Measurements from ENCODE around the gene RPGRIP1L.

Gene RPGRIP1L

GRCh38 chr16:53625221-53625620 is 78.4 kb downstream of the RPGRIP1L start:
- H3K4me3 ChIP-seq (ENCODE audit: low read depth, low read length), result no peak overlapping the region
- H3K4me1 ChIP-seq (ENCODE audit: control insufficient read depth, insufficient read depth, low read length), result no peaks in the 10 kb centered on the region
- no peak overlapping the region for H3K27ac ChIP-seq (ENCODE audit: low read depth, low read length)
- peaks cover 2% of the 10 kb centered on the region; the same call in 1 of the 2 replicates for H3K9me3 ChIP-seq (ENCODE audit: control insufficient read depth, insufficient read depth, low read depth, low read length)
- H3K9ac ChIP-seq (ENCODE audit: low read length), result no peak overlapping the region
- no peaks in the 10 kb centered on the region for H3K36me3 ChIP-seq (ENCODE audit: control insufficient read depth, insufficient read depth, low read length)
- H3K27me3 ChIP-seq (ENCODE audit: control insufficient read depth, insufficient read depth, low read length), result no peaks in the 10 kb centered on the region

GRCh38 chr16:53622315-53622714 is 81.3 kb downstream of the RPGRIP1L start:
- Histone ChIP-seq H3K4me3 (ENCODE audit: low read depth, low read length) (no peak overlapping the region), H3K9me3 (ENCODE audit: control insufficient read depth, insufficient read depth, low read depth, low read length) (peaks cover 2% of the 10 kb centered on the region; the same call in 1 of the 2 replicates), H3K27me3 (ENCODE audit: control insufficient read depth, insufficient read depth, low read length) (no peaks in the 10 kb centered on the region), H3K36me3 (ENCODE audit: control insufficient read depth, insufficient read depth, low read length) (no peaks in the 10 kb centered on the region), H3K4me1 (ENCODE audit: control insufficient read depth, insufficient read depth, low read length) (no peaks in the 10 kb centered on the region), H3K9ac (ENCODE audit: low read length) (no peak overlapping the region), H3K27ac (ENCODE audit: low read depth, low read length) (no peak overlapping the region)

GRCh38 chr16:53620476-53620875 is 83.2 kb downstream of the RPGRIP1L start:
- H3K27ac ChIP-seq (ENCODE audit: low read depth, low read length), result no peak overlapping the region
- H3K9ac ChIP-seq (ENCODE audit: low read length), result no peak overlapping the region
- H3K9me3 ChIP-seq (ENCODE audit: control insufficient read depth, insufficient read depth, low read depth, low read length), result peaks cover 2% of the 10 kb centered on the region; the same call in 1 of the 2 replicates
- H3K4me3 ChIP-seq (ENCODE audit: low read depth, low read length), result no peak overlapping the region
- no peaks in the 10 kb centered on the region for H3K4me1 ChIP-seq (ENCODE audit: control insufficient read depth, insufficient read depth, low read length)
- H3K36me3 ChIP-seq (ENCODE audit: control insufficient read depth, insufficient read depth, low read length), result no peaks in the 10 kb centered on the region
- no peaks in the 10 kb centered on the region for H3K27me3 ChIP-seq (ENCODE audit: control insufficient read depth, insufficient read depth, low read length)

- Histone ChIP-seq H3K4me3 (ENCODE audit: low read depth, low read length) (no peak overlapping the region), H3K9me3 (ENCODE audit: control insufficient read depth, insufficient read depth, low read depth, low read length) (no peaks in the 10 kb centered on the region), H3K36me3 (ENCODE audit: control insufficient read depth, insufficient read depth, low read length) (no peaks in the 10 kb centered on the region), H3K27ac (ENCODE audit: low read depth, low read length) (no peak overlapping the region), H3K4me1 (ENCODE audit: control insufficient read depth, insufficient read depth, low read length) (no peaks in the 10 kb centered on the region), H3K27me3 (ENCODE audit: control insufficient read depth, insufficient read depth, low read length) (no peaks in the 10 kb centered on the region), H3K9ac (ENCODE audit: low read length) (no peak overlapping the region)
These were observed 84.4 kb downstream of the RPGRIP1L start for GRCh38 chr16:53619235-53619634.

- Histone ChIP-seq H3K9me3 (ENCODE audit: control insufficient read depth, insufficient read depth, low read depth, low read length) (no peaks in the 10 kb centered on the region), H3K36me3 (ENCODE audit: control insufficient read depth, insufficient read depth, low read length) (no peaks in the 10 kb centered on the region), H3K27ac (ENCODE audit: low read depth, low read length) (no peak overlapping the region), H3K4me1 (ENCODE audit: control insufficient read depth, insufficient read depth, low read length) (no peaks in the 10 kb centered on the region), H3K27me3 (ENCODE audit: control insufficient read depth, insufficient read depth, low read length) (no peaks in the 10 kb centered on the region), H3K9ac (ENCODE audit: low read length) (no peak overlapping the region), H3K4me3 (ENCODE audit: low read depth, low read length) (no peak overlapping the region)
These were observed 89.3 kb downstream of the RPGRIP1L start for GRCh38 chr16:53614346-53614745.

- Histone ChIP-seq H3K9me3 (ENCODE audit: control insufficient read depth, insufficient read depth, low read depth, low read length) (no peaks in the 10 kb centered on the region), H3K4me3 (ENCODE audit: low read depth, low read length) (no peak overlapping the region), H3K27ac (ENCODE audit: low read depth, low read length) (no peak overlapping the region), H3K9ac (ENCODE audit: low read length) (no peak overlapping the region), H3K27me3 (ENCODE audit: control insufficient read depth, insufficient read depth, low read length) (no peaks in the 10 kb centered on the region), H3K4me1 (ENCODE audit: control insufficient read depth, insufficient read depth, low read length) (no peaks in the 10 kb centered on the region), H3K36me3 (ENCODE audit: control insufficient read depth, insufficient read depth, low read length) (no peaks in the 10 kb centered on the region)
These were observed 91.7 kb downstream of the RPGRIP1L start for GRCh38 chr16:53612003-53612402.

- no peak overlapping the region for H3K9ac ChIP-seq (ENCODE audit: low read length)
- no peaks in the 10 kb centered on the region for H3K27me3 ChIP-seq (ENCODE audit: control insufficient read depth, insufficient read depth, low read length)
- no peak overlapping the region for H3K4me3 ChIP-seq (ENCODE audit: low read depth, low read length)
- H3K27ac ChIP-seq (ENCODE audit: low read depth, low read length), result no peak overlapping the region
- no peaks in the 10 kb centered on the region for H3K4me1 ChIP-seq (ENCODE audit: control insufficient read depth, insufficient read depth, low read length)
- H3K36me3 ChIP-seq (ENCODE audit: control insufficient read depth, insufficient read depth, low read length), result no peaks in the 10 kb centered on the region
- no peaks in the 10 kb centered on the region for H3K9me3 ChIP-seq (ENCODE audit: control insufficient read depth, insufficient read depth, low read depth, low read length)
These were observed 92.4 kb downstream of the RPGRIP1L start for GRCh38 chr16:53611179-53611696.

GRCh38 chr16:53609536-53609935 is 94.1 kb downstream of the RPGRIP1L start:
- no peaks in the 10 kb centered on the region for H3K4me1 ChIP-seq (ENCODE audit: control insufficient read depth, insufficient read depth, low read length)
- no peaks in the 10 kb centered on the region for H3K27me3 ChIP-seq (ENCODE audit: control insufficient read depth, insufficient read depth, low read length)
- H3K4me3 ChIP-seq (ENCODE audit: low read depth, low read length), result no peak overlapping the region
- H3K9me3 ChIP-seq (ENCODE audit: control insufficient read depth, insufficient read depth, low read depth, low read length), result no peaks in the 10 kb centered on the region
- H3K27ac ChIP-seq (ENCODE audit: low read depth, low read length), result no peak overlapping the region
- no peaks in the 10 kb centered on the region; the same call in 1 of the 2 replicates for H3K36me3 ChIP-seq (ENCODE audit: control insufficient read depth, insufficient read depth, low read length)
- no peak overlapping the region for H3K9ac ChIP-seq (ENCODE audit: low read length)

- Histone ChIP-seq H3K27ac (ENCODE audit: low read depth, low read length) (no peak overlapping the region), H3K27me3 (ENCODE audit: control insufficient read depth, insufficient read depth, low read length) (no peaks in the 10 kb centered on the region), H3K9ac (ENCODE audit: low read length) (no peak overlapping the region), H3K36me3 (ENCODE audit: control insufficient read depth, insufficient read depth, low read length) (no peaks in the 10 kb centered on the region; the same call in 1 of the 2 replicates), H3K9me3 (ENCODE audit: control insufficient read depth, insufficient read depth, low read depth, low read length) (no peaks in the 10 kb centered on the region), H3K4me1 (ENCODE audit: control insufficient read depth, insufficient read depth, low read length) (no peaks in the 10 kb centered on the region), H3K4me3 (ENCODE audit: low read depth, low read length) (no peak overlapping the region)
These were observed 95.6 kb downstream of the RPGRIP1L start for GRCh38 chr16:53608094-53608493.

- H3K4me3 ChIP-seq (ENCODE audit: low read depth, low read length), result no peak overlapping the region
- H3K36me3 ChIP-seq (ENCODE audit: control insufficient read depth, insufficient read depth, low read length), result peaks cover 4% of the 10 kb centered on the region; the same call in 1 of the 2 replicates
- no peak overlapping the region for H3K9ac ChIP-seq (ENCODE audit: low read length)
- H3K4me1 ChIP-seq (ENCODE audit: control insufficient read depth, insufficient read depth, low read length), result no peaks in the 10 kb centered on the region
- no peak overlapping the region for H3K27ac ChIP-seq (ENCODE audit: low read depth, low read length)
- H3K9me3 ChIP-seq (ENCODE audit: control insufficient read depth, insufficient read depth, low read depth, low read length), result no peaks in the 10 kb centered on the region
- no peaks in the 10 kb centered on the region for H3K27me3 ChIP-seq (ENCODE audit: control insufficient read depth, insufficient read depth, low read length)
These were observed 97.7 kb downstream of the RPGRIP1L start for GRCh38 chr16:53605831-53606400.

GRCh38 chr16:53605356-53605755 is 98.3 kb downstream of the RPGRIP1L start:
- Histone ChIP-seq H3K4me3 (ENCODE audit: low read depth, low read length) (no peak overlapping the region), H3K27me3 (ENCODE audit: control insufficient read depth, insufficient read depth, low read length) (no peaks in the 10 kb centered on the region), H3K27ac (ENCODE audit: low read depth, low read length) (no peak overlapping the region), H3K36me3 (ENCODE audit: control insufficient read depth, insufficient read depth, low read length) (peaks cover 4% of the 10 kb centered on the region; the same call in 1 of the 2 replicates), H3K9ac (ENCODE audit: low read length) (no peak overlapping the region), H3K4me1 (ENCODE audit: control insufficient read depth, insufficient read depth, low read length) (no peaks in the 10 kb centered on the region), H3K9me3 (ENCODE audit: control insufficient read depth, insufficient read depth, low read depth, low read length) (no peaks in the 10 kb centered on the region)

All from HUES6 (cell line).